ENCODE results near the gene LRP1B. TPM values are rescaled to one million over a fixed set of nuclear protein-coding genes. Genes with fewer than 3 reads are reported as not detected.

The LRP1B gene
- polyA plus RNA-seq, 1 donor from 2014 or later: 12.7 TPM

GRCh38 chr2:141647353-141647752 lies 483.5 kb downstream of the LRP1B start:
- Histone ChIP-seq H3K27ac (ENCODE audit: low read length) (no peak overlapping the region), H3K79me2 (replicated peaks; ENCODE audit: insufficient read depth, low read length) (no peaks in the 10 kb centered on the region), H3F3A (ENCODE audit: insufficient read depth, low read length, poor library complexity, severe bottlenecking) (no peaks in the 10 kb centered on the region), H3K9me2 (ENCODE audit: insufficient read depth, low read length) (no peaks in the 10 kb centered on the region), H3K9me3 (ENCODE audit: low read length) (no peaks in the 10 kb centered on the region), H2AFZ (ENCODE audit: low read depth, low read length) (no peak overlapping the region), H4K20me1 (ENCODE audit: insufficient read depth) (no peaks in the 10 kb centered on the region), H3K4me3 (ENCODE audit: low read length) (no peak overlapping the region), H3K9ac (ENCODE audit: low read length) (no peak overlapping the region), H3K4me2 (ENCODE audit: low read length) (no peak overlapping the region), H3K36me3 (ENCODE audit: insufficient read depth, low read length) (no peaks in the 10 kb centered on the region), H3K27me3 (ENCODE audit: insufficient read depth, low read depth, low read length) (no peaks in the 10 kb centered on the region)
- no peak for TF ChIP-seq POLR2AphosphoS5 (IDR thresholded peaks at IDR 0.05)
- TF ChIP-seq EZH2 (IDR thresholded peaks at IDR 0.05; ENCODE audit: borderline replicate concordance, insufficient read depth, low read length, poor library complexity, severe bottlenecking): no peak
- no peak for TF ChIP-seq EP300 (conservative IDR thresholded peaks at IDR 0.05; ENCODE audit: poor library complexity, severe bottlenecking)
- TF ChIP-seq TAF1 (IDR thresholded peaks at IDR 0.05; ENCODE audit: low read depth): no peak
- TF ChIP-seq REST (IDR thresholded peaks at IDR 0.05; ENCODE audit: borderline replicate concordance): no peak
- no peak for TF ChIP-seq MXI1 (conservative IDR thresholded peaks at IDR 0.05; ENCODE audit: poor library complexity, severe bottlenecking)
- TF ChIP-seq SMC3 (conservative IDR thresholded peaks at IDR 0.05; ENCODE audit: poor library complexity): no peak
- no peak for TF ChIP-seq RAD21 (conservative IDR thresholded peaks at IDR 0.05)
- TF ChIP-seq CTCF (IDR thresholded peaks at IDR 0.05; ENCODE audit: poor library complexity, severe bottlenecking): no peak

DNA sequence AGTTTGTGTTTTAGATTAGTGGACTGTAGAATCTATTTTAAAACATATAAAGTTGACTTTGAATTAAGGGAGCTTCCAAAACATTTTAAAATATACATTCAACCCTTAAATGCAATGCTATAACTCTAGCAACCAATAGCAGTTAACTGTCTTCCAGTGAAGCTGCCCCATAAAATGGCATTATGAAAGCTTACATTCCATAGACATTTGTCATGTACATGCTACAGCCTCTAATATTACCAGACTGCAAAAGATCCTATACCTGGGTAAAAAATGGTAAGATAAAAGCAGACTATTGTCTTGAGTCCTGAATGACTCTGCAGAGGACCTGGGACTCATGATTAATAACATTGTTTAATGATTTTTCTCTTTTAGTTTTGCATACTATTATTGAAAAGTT lies 489.4 kb downstream of the LRP1B start:
- Histone ChIP-seq H3K9me2 (ENCODE audit: insufficient read depth, low read length) (no peaks in the 10 kb centered on the region), H3K4me3 (ENCODE audit: low read length) (no peak overlapping the region), H3F3A (ENCODE audit: insufficient read depth, low read length, poor library complexity, severe bottlenecking) (no peaks in the 10 kb centered on the region), H4K20me1 (ENCODE audit: insufficient read depth) (no peaks in the 10 kb centered on the region), H3K9me3 (ENCODE audit: low read length) (no peaks in the 10 kb centered on the region), H3K79me2 (replicated peaks; ENCODE audit: insufficient read depth, low read length) (no peaks in the 10 kb centered on the region), H3K36me3 (ENCODE audit: insufficient read depth, low read length) (no peaks in the 10 kb centered on the region), H3K9ac (ENCODE audit: low read length) (no peak overlapping the region), H2AFZ (ENCODE audit: low read depth, low read length) (no peak overlapping the region), H3K4me2 (ENCODE audit: low read length) (no peak overlapping the region), H3K27ac (ENCODE audit: low read length) (no peak overlapping the region), H3K27me3 (ENCODE audit: insufficient read depth, low read depth, low read length) (no peaks in the 10 kb centered on the region)
- TF ChIP-seq SMC3 (conservative IDR thresholded peaks at IDR 0.05; ENCODE audit: poor library complexity) (no peak), RAD21 (conservative IDR thresholded peaks at IDR 0.05) (no peak), CTCF (IDR thresholded peaks at IDR 0.05; ENCODE audit: poor library complexity, severe bottlenecking) (no peak), EZH2 (IDR thresholded peaks at IDR 0.05; ENCODE audit: borderline replicate concordance, insufficient read depth, low read length, poor library complexity, severe bottlenecking) (no peak), REST (IDR thresholded peaks at IDR 0.05; ENCODE audit: borderline replicate concordance) (no peak), TAF1 (IDR thresholded peaks at IDR 0.05; ENCODE audit: low read depth) (no peak)

Data from neural cell (in vitro differentiated cells).